Breast epithelium (tissue), 3 donors: ENCODE results near the gene ARID5B.

Source experiments
- CTCF ChIP-seq, 3 donors: fragments of 450-650 bp; IDR thresholded peaks; one replicate each; pipeline ENCODE4 v1.5.1; 2016 to 2017; ENCODE audit warnings: antibody characterized with exemption in 3 of 3, mild to moderate bottlenecking in 3 of 3, moderate library complexity in 3 of 3
- POLR2A ChIP-seq: fragments of 450-650 bp; IDR thresholded peaks from one replicate; pipeline ENCODE4 v1.6.1; 2016; ENCODE audit warnings: antibody characterized with exemption, mild to moderate bottlenecking, moderate library complexity
- POLR2AphosphoS5 ChIP-seq, 3 donors: sonication (generic); formaldehyde crosslinking; IDR thresholded peaks; one replicate each; pipeline ENCODE4 v1.6.1; 2017; ENCODE audit warnings: antibody characterized with exemption in 3 of 3

DNA sequence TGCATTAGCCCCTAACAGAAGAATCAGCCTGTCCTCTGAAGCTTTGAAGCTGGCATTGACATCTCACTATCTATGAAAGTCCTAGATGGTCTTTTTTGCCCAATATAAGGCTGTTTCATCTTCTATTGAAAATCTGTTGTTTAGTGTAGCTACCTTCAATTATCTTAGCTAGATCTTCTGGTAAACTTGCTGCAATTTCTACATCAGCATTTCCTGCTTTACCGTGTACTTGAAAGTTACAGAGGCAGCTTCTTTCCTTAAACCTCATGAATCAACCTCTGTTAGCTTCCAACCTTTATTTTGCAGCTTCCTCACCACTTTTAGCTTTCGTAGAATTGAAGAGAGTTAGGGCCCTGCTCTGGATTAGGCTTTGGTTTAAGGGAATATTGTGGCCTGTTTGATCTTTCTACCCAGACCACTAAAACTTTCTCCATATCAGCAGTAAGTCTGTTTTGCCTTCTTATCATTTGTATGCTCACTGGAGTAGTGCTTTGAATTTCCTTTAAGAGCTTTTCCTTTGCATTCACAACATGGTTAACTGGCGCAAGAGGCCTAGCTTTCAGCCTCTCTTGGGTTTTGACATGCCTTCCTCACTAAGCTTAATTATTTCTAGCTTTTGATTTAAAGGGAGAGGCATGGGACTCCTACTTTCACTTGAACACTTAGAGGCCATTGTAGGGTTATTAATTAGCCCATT, 32.5 kb downstream of the ARID5B start:
- TF ChIP-seq CTCF (IDR thresholded peaks at IDR 0.05) (no peak), POLR2A (no peak), POLR2AphosphoS5 (IDR thresholded peaks at IDR 0.05) (no peak)
